Loucy (cell line): ENCODE data around the gene GCDH.

ENCODE experiments used
- EZH2phosphoT487 ChIP-seq: fragments of 200-600 bp; IDR thresholded peaks from 2 replicates; pipeline ENCODE4 v1.6.1; 2018; ENCODE audit warnings: antibody characterized with exemption, mild to moderate bottlenecking, moderate library complexity, borderline replicate concordance
- TF ChIP-seq, protein P1 (sequence below): fragments of 200-600 bp; sonication (generic); conservative IDR thresholded peaks from 2 replicates; pipeline ENCODE4 v1.5.1; 2014; ENCODE audit warnings: mild to moderate bottlenecking, antibody characterized with exemption, low read length

DNA sequence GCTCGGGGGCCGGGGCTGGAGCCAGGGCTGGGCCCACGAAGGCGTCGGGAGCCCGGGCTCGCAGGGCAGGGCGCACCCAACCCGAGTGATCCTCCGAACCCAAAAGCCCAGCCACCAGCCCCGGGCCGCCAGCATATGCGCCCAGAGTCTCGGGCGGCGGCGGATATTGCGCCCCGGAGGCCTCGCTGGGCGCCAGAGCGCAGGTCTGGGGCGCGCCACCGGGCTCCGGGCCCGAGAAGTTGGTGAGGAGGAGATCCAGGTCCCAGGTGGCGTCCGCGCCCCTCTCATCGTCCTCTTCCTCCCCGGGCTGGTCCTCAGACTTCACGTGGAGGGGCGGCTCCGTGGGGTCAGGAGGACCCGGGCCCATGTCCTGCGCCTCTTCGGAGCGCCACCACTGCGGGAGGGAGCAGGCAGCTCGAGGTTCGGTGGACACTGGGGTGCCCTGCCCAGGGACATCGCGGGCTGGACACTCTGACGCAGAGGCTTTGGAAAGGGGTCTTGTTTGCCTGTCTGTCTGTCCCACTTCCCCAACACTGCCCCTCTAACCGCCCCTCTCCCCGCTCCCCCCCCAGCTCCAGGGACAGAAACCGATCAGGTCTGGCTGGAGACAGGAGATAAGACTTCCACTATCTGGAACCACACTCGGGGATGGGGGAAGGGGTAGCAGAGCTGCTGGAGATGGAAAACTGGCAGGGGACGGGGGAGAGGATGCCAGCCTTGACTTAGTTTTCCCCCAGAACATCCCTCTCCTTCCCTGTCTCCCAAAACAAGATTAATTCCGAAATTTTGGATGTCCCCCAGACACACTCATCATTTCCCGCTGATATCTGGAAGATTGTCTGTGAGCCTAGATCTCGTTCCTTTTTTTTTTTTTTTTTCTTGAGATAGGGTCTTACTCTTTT lies 5.0 kb upstream of the GCDH start:
- TF ChIP-seq, protein P1, sequence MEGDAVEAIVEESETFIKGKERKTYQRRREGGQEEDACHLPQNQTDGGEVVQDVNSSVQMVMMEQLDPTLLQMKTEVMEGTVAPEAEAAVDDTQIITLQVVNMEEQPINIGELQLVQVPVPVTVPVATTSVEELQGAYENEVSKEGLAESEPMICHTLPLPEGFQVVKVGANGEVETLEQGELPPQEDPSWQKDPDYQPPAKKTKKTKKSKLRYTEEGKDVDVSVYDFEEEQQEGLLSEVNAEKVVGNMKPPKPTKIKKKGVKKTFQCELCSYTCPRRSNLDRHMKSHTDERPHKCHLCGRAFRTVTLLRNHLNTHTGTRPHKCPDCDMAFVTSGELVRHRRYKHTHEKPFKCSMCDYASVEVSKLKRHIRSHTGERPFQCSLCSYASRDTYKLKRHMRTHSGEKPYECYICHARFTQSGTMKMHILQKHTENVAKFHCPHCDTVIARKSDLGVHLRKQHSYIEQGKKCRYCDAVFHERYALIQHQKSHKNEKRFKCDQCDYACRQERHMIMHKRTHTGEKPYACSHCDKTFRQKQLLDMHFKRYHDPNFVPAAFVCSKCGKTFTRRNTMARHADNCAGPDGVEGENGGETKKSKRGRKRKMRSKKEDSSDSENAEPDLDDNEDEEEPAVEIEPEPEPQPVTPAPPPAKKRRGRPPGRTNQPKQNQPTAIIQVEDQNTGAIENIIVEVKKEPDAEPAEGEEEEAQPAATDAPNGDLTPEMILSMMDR, result no peak
- no peak for TF ChIP-seq EZH2phosphoT487
